CD4-positive, alpha-beta T cell treated with Interleukin-17A for 1 hour (primary cell): Measurements from ENCODE around the gene PDZD2.

Experiments used
- DNase-seq: peaks from one replicate; pipeline ENCODE4 v3.0.0-alpha.2; 2020

The PDZD2 gene

GRCh38 chr5:31889001-31889561, 250.2 kb downstream of the PDZD2 start:
- no peak for DNase-seq

- DNase-seq = no peak
These were observed 251.1 kb downstream of the PDZD2 start for GRCh38 chr5:31890046-31890445.

DNA sequence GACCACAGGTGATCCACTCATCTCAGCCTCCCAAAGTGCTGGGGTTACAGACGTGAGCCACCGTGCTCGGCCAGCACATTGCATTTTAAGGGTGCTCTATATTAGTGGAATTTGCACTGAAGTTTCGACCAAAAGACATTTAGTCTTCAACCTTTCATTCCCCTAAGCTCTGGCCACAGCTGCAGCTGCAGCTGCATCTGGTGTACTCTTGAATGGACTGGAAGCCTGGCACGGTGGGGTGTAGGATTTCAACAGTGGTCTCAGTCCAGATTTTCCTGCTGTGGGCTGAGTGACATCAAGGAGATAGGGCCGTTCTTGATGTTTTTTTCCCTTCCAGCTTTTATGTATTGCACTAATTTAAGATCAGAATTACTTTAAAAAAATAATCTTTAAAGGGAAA, 255.2 kb downstream of the PDZD2 start:
- DNase-seq = no peak

DNA sequence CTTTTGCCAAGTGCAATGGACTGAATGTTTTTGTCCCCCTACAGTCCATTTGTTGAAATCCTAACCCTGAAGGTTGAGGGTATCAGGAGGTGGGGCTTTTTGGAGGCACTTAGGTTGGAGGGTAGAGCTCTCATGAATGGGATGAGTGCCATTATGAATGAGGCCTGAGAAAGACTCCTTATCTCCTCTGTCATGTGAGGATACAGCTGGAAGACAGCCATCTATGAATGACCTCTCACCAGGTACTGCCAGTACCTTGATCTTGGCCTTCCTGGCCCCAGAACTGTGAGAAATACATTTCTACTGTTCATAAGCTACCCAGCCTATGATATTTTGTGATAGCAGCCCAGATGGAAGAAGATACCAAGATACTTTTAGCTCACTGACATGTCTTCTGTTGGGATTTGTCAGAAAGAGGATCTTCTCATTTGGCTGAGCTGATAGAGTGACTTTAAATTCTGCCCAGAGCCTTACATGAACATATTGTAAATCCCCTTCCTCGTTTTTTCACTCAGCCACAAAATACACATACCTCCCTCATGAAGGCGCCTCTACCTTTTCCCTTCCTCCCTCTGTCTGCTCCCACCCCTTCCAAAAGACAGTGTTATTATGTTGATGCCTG, 256.4 kb downstream of the PDZD2 start:
- no peak for DNase-seq

GRCh38 chr5:31898036-31898632, 259.2 kb downstream of the PDZD2 start:
- DNase-seq = no peak

DNA sequence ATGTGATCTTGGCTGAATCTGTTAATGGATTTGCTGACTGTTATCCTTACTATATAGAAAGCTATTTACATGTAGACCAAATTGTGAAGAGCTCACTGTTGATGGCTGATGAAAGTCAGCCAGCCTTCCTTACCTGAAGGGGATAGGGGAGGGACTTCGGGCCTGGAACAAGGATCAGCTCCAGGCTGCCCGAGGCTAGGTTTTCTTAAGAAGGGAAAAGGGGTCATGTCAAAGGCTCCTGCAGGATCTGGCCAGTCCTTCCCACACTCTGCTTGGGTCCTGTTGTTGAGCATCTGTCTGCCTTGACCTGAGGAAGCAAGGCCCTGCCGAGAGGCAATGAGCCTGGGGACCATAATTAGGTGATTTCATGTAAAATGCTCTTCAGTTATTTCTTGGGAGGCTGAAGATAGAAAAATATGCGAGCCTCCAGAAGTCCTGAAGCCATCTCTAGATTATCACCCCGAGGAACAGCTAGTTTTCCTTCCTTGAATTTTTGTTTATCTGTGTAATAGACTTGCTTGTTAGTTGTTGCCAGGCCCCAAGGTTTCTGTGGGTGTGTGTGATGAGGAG, 261.4 kb downstream of the PDZD2 start:
- DNase-seq = no peak

GRCh38 chr5:31901807-31902530, 263.0 kb downstream of the PDZD2 start:
- DNase-seq = no peak

DNA sequence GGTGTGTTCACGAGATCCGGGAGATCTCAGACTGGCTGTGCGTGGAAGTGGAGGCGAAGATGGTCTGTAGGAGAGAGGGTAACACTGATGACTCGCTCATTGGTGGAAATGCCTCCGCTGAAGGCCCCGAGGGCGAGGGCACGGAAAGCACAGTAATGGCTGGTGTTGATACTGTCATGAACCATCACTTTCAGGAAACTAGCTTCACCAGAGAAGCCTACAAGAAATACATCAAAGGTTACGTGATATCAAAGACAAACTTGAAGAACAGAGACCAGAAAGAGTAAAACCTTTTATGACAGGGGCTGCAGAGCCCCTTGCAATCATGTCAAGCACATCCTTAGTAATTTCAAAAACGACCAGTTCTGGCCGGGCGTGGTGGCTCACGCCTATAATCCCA, 269.5 kb downstream of the PDZD2 start:
- DNase-seq = no peak

GRCh38 chr5:31909073-31909472, 270.1 kb downstream of the PDZD2 start:
- DNase-seq = no peak

GRCh38 chr5:31911291-31912265, 272.6 kb downstream of the PDZD2 start:
- DNase-seq = no peak

GRCh38 chr5:31913808-31914207, 274.9 kb downstream of the PDZD2 start:
- DNase-seq = no peak

GRCh38 chr5:31916327-31916726, 277.4 kb downstream of the PDZD2 start:
- DNase-seq = no peak

- DNase-seq = no peak
These were observed 279.8 kb downstream of the PDZD2 start for GRCh38 chr5:31918739-31919138.

DNA sequence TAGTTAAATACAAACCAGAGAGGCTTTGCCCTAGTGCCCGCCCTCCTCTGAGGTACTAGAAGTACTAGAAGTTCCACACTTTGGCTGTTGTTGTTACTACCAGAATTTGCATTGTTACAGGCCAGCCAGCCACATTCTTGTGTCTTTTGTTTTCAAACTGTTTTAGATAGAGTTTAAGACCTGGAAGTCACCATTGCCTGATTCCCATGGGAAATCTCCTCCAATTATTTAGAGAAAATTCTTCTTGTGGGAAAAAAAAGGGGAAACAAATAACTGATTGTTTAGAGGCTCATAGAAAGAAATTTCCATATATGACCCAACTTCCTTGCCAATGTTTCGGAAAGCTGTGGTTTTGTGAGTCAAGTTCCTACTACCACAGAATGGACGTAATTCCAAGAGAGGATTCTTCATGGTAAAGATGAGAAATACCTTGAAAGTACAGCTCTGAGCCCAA, 282.9 kb downstream of the PDZD2 start:
- no peak for DNase-seq

DNA sequence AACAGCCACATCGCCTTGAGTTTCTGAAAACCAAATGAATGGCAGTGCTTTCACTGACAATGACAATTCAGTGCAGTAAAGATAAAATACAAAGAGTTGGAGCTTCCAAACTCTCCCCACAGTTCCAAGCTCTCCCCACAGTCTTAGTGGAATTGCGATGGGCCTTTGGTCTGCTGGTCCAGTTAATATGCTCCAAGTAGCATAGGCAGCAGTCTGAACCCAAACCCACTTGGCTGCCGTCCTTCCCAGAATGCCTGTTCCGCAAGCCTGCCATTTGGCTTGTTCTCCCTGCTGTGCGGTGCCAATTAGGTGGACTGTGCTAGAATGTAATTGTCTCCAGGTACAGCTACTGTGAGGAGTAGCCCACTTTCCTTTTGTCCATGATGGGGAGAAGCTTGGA, 285.1 kb downstream of the PDZD2 start:
- DNase-seq = no peak

DNA sequence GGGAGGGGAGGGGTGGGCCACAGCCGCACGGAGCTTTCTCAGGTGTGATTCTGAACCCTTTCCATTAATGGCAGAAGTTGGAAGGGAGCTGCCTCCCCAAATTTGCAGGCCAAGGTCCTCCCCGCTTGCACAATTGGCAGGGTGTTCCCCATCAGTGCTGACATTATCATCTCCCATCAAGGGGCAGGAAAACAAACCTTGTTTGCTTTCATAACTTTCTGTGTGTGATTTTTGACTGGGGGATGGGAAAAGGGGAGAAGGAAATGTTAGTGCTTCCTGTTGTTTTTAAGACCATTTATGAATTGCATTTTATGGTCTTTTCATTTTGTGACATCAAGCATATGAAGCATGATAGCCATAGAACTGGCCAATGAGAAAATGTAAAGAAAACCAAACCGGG, 292.9 kb downstream of the PDZD2 start:
- DNase-seq = no peak

GRCh38 chr5:31934156-31934555, 295.2 kb downstream of the PDZD2 start:
- DNase-seq = no peak

GRCh38 chr5:31935496-31936369, 296.8 kb downstream of the PDZD2 start:
- DNase-seq = no peak

- DNase-seq = no peak
These were observed 297.8 kb downstream of the PDZD2 start for GRCh38 chr5:31936683-31937082.

- no peak for DNase-seq
These were observed 298.3 kb downstream of the PDZD2 start for GRCh38 chr5:31937226-31937625.

- no peak for DNase-seq
These were observed 298.8 kb downstream of the PDZD2 start for GRCh38 chr5:31937703-31938102.
